Measurements from ENCODE around the gene SFTPB.
"Not testable (repeated sequence)": the region's sequence is repeated elsewhere in the genome, so short reads cannot be mapped to it uniquely, and the experiment has no call there.

SFTPB gene

GRCh38 chr2:85675427-85675826 is 7.4 kb upstream of the SFTPB start:
- no peak for DNase-seq

GRCh38 chr2:85674417-85674816 is 6.4 kb upstream of the SFTPB start:
- DNase-seq, result no peak

GRCh38 chr2:85673716-85674375 is 5.8 kb upstream of the SFTPB start:
- no peak for DNase-seq

- DNase-seq, result no peak
These were observed 4.5 kb upstream of the SFTPB start for GRCh38 chr2:85672456-85672855.

- not testable (repeated sequence) for DNase-seq
These were observed 2.4 kb upstream of the SFTPB start for GRCh38 chr2:85670416-85670815.

- no peak for DNase-seq
These were observed 1.6 kb upstream of the SFTPB start for GRCh38 chr2:85669549-85669948.

- no peak for DNase-seq
These were observed 801 bp upstream of the SFTPB start for GRCh38 chr2:85668857-85669142.

GRCh38 chr2:85667561-85668008 is 414 bp downstream of the SFTPB start:
- no peak for DNase-seq

GRCh38 chr2:85666435-85667316 is 1.3 kb downstream of the SFTPB start:
- no peak for DNase-seq

- DNase-seq, result no peak
These were observed 2.0 kb downstream of the SFTPB start for GRCh38 chr2:85666016-85666415.

- DNase-seq, result no peak
These were observed 2.6 kb downstream of the SFTPB start for GRCh38 chr2:85665264-85665937.

GRCh38 chr2:85663594-85664565 is 4.1 kb downstream of the SFTPB start:
- DNase-seq, result no peak

- DNase-seq, result no peak
These were observed 5.0 kb downstream of the SFTPB start for GRCh38 chr2:85662899-85663593.

GRCh38 chr2:85661139-85661858 is 6.7 kb downstream of the SFTPB start:
- no peak for DNase-seq

GRCh38 chr2:85660725-85661124 is 7.3 kb downstream of the SFTPB start:
- DNase-seq, result no peak

- not testable (repeated sequence) for DNase-seq
These were observed 7.7 kb downstream of the SFTPB start for GRCh38 chr2:85660301-85660700.

- DNase-seq, result no peak
These were observed 8.5 kb downstream of the SFTPB start for GRCh38 chr2:85659324-85659981.

- not testable (repeated sequence) for DNase-seq
These were observed 10.6 kb downstream of the SFTPB start for GRCh38 chr2:85657399-85657798.

- no peak for DNase-seq
These were observed 11.5 kb downstream of the SFTPB start for GRCh38 chr2:85656468-85656867.

- DNase-seq, result no peak
These were observed 12.0 kb downstream of the SFTPB start for GRCh38 chr2:85655961-85656417.

- DNase-seq, result no peak
These were observed 14.0 kb downstream of the SFTPB start for GRCh38 chr2:85653996-85654395.
